Measurements from ENCODE around the gene ARMC3.
A peak's percentile ranks its signal among the peaks of the same experiment; 100 is the strongest.

ARMC3 gene

GRCh38 chr10:23080262-23080661, 152.4 kb downstream of the ARMC3 start:
- no peak for TF ChIP-seq CTCF (IDR thresholded peaks at IDR 0.05; ENCODE audit: insufficient read depth, low read depth, low read length, missing control alignments)
- DNase-seq (ENCODE audit: low read depth), result no peak
- H3K4me3 ChIP-seq (ENCODE audit: low read length), result no peak overlapping the region

- peak; percentile 38 for DNase-seq (ENCODE audit: low read depth)
- TF ChIP-seq CTCF (IDR thresholded peaks at IDR 0.05; ENCODE audit: insufficient read depth, low read depth, low read length, missing control alignments), result no peak
These were observed 153.4 kb downstream of the ARMC3 start for GRCh38 chr10:23081221-23081750.

GRCh38 chr10:23081891-23082290, 154.0 kb downstream of the ARMC3 start:
- TF ChIP-seq CTCF (IDR thresholded peaks at IDR 0.05; ENCODE audit: insufficient read depth, low read depth, low read length, missing control alignments), result peak; percentile 31
- DNase-seq (ENCODE audit: low read depth), result no peak
- H3K4me3 ChIP-seq (ENCODE audit: low read length), result no peak overlapping the region

More at GRCh38 chr10:23081221-23081750, 153.4 kb downstream of the ARMC3 start:
- no peak overlapping the region for H3K4me3 ChIP-seq (ENCODE audit: low read length)
